Superior temporal gyrus (tissue), 1 donor: ENCODE results near the gene CDYL.
"Not testable (repeated sequence)": the region's sequence is repeated elsewhere in the genome, so short reads cannot be mapped to it uniquely, and the experiment has no call there.

Experiments used
- DNase-seq: peaks from one replicate; pipeline ENCODE4 v3.0.0-alpha.2; 2016; ENCODE audit errors: extremely low spot score

CDYL gene

DNA sequence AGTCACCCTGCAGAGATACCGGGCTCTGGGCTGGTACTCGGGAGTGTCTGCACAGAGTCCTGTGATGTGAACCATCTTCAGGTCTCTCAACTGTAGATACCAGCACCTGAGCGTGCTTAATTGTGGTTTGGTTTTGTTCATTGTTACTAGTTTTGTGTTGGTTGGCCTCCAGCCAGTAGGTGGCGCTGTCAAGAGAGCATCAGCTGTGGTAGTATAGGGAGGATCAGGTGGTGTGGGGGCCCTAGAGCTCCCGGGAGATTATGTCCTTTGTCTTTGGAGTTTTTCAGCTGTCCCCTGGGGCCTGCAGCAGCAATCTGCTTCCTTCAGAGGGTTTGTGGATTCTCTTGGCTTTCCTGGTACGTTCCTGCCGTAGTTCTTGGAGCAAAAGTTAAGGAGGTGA is 67.9 kb downstream of the CDYL start:
- no peak for DNase-seq

DNA sequence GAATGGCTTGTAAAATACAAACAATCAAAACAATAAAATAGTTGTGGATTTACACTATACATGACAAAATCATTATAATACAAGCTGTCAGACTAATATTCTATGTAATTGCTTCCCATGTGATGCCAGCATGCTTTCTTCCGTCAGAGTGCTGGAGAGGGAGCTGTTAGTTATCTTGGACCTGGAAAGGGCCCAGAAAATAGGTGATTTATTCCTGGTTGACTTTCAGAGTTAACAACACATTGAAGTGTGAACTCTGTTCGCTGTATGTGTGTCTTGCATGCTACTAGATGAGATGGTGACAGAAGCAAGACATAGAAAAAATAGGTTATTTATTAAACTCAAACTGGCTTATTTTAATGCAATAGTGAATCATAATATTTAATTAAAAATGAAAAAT is 70.2 kb downstream of the CDYL start:
- no peak for DNase-seq

DNA sequence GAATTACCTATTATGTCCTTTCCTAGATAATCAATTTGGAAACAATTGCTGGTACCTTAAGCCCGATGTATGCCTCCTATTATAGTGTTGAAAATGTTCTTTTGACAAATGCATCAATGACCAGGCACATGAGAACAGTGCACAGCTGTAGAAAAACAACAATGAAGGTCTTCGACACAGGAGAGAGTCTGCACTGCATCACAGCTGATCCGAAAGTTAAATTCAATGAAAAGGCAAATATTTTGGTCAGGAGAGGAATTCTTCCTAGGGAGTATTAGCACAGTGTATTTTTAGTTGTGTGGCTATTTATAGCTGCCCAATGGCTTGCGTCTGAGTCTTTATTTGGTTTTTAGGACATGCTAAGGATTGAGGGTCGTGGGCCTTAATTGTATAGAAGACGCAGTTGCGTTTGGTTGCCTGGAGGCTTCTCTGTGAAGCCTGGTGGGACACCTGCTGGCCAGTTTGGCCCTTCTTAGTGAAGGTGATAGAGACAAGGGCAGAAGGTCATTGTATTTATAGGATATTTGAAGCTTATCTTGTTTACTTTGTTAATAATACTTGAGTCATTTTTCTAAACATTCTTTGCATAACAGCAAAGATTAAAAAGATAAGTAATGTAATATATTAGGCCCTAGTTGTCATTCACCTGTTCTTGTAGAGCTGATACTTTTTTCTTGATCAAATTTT is 72.3 kb downstream of the CDYL start:
- no peak for DNase-seq

DNA sequence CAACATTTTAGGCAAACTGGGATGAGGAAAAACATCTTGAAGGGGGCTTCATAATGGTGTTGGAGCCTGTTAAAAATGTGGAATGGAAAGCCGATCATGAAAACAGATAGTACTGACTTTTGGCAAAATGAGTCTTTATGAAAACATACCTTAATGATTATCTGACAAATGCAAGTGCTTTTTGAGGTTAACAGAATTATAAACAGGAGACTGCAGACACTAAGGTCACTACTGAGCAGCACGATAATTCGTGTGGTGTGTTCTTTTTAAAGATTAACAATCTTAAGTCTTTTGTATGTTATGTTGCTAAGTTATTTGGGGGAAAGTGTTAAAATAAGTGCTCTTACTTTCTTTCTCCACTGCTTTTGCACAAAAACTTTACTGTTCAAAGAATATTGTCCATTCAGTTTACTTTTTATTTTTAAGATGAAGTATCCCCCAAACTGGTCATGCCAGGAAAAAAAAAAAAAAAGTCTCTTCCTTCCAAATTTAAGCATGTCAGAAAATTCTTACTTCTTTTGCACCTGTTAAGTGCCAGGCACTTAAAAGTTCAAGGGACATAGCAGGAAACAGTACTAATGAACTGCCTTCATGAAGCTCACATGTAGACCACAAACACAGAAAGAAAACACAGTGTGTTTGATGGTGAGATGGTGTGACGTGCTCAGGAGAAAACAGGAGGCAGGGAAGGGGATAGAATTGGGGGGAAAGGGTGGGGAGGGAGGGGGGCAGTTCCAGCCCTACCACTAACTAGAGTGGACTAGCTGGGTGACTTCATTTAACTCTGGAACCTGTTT is 73.2 kb downstream of the CDYL start:
- no peak for DNase-seq

DNA sequence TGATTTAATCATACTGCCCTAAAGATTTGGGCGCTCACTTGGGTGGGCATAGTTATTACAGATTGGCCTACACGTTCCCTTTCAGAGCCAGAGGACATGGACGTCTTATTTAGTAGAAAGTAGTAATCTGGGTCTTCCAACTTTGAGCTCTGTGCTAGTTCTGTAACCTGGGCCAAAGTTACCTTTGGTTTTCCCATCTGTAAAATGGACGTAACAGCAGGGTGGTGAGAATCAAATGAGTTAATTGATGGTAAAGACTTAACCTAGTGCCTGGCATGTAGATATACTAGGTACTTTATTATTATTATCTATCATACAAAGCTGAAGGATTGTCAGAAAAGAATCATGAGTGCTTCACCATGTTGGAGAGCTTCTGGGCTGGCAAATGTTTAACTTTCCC is 74.8 kb downstream of the CDYL start:
- no peak for DNase-seq

DNA sequence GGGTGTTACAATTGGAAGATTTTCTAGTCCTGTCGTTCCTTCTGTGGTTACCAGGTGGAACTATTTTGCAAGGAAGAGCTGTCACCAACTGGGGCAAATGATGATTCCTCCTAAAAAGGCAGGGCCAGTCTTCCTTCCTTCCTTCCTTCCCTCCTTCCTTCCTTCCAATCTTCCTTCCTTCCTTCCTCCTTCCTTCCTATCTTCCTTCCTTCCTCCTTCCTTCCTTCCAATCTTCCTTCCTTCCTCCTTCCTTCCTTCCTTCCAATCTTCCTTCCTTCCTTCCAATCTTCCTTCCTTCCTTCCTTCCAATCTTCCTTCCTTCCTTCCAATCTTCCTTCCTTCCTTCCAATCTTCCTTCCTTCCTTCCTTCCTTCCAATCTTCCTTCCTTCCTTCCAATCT is 76.0 kb downstream of the CDYL start:
- DNase-seq, result not testable (repeated sequence)

DNA sequence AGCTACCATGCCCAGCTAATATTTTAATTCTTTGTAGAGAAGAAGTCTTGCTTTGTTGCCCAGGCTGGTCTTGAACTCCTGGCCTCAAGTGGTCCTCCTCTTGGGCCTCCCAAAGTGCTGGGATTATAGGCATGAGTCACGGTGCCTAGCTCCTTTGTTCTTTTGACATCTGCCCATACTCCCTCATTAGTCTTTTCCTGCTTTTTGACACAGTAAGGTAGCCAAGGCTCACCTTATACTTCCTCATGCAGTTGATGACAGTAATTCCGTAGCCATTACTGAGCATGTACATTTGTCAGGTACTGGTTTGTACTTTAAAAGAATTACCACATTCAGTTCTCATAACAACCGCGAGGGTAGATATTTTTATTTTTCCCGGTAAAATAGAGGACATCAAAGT is 76.7 kb downstream of the CDYL start:
- no peak for DNase-seq

DNA sequence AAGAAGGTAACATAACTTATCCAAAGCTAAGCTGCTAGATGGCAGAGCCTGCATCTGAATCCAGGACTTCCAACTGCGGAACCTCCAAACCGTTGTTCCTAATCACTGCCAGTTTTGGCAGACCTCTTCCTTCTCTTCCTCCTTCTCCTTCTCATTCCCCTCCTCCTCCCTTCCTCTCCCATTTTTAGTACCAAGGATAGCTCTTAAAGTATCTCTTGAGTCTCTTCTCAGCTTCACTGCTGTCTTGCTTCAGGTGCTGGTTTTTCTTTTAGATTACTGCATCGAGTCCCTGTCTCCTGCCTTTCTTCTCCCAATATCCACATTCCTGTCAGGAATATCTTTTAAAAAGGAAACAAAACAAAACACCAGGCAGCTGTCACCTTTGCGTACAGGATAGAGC is 77.1 kb downstream of the CDYL start:
- no peak for DNase-seq

DNA sequence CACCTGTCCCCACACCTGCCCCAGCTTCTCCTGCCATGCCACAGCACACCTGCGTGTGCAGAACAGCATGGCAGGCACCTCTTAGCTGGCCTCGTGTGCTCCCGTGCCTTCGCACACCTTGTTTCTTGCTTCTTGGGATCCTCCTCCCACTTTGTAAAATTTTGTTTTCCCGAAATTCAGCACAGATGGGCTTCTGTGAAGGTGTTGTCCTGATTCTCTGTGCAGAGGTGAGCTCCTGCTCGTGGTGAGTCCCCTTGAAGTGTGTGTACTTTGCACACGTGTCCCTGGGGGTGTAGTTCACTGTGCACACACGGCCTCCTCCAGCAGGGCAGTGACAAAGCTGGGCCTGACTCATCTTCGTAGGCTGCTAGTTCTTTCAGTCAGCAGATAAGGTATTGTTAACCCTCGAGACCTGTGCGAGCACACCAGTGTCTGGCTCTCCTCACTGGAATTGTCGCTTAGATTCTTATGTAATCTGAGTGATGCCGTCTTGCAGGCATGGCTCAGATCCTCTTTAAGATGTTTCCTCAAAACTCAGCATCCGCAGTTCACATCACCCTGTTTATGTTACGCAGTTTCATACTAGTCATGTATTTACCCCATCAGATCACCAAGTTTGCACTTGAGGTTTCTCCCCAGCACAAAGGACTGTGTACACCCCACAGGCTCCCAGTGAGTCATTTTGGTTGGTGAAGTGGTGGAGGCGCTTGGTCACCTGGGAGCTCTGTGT is 77.7 kb downstream of the CDYL start:
- DNase-seq, result no peak

DNA sequence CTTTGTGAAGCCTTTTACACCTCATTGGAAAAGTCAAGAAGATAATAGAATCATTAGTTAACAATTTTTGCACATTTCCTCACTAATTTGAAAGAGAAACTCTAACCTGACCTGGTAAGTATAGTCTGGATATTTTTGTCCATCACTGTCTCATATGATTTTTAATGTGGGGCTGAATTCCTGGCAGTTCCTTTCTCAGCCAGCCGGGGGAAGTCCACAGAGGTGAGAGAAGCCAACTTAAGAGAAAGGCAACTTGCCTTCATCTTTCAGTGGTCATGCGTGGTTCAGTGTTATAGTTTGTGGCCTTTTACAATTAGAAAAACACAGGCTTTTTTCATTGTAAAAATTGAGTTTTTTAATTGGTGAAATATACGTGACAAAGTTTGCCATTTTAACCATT is 80.6 kb downstream of the CDYL start:
- no peak for DNase-seq

DNA sequence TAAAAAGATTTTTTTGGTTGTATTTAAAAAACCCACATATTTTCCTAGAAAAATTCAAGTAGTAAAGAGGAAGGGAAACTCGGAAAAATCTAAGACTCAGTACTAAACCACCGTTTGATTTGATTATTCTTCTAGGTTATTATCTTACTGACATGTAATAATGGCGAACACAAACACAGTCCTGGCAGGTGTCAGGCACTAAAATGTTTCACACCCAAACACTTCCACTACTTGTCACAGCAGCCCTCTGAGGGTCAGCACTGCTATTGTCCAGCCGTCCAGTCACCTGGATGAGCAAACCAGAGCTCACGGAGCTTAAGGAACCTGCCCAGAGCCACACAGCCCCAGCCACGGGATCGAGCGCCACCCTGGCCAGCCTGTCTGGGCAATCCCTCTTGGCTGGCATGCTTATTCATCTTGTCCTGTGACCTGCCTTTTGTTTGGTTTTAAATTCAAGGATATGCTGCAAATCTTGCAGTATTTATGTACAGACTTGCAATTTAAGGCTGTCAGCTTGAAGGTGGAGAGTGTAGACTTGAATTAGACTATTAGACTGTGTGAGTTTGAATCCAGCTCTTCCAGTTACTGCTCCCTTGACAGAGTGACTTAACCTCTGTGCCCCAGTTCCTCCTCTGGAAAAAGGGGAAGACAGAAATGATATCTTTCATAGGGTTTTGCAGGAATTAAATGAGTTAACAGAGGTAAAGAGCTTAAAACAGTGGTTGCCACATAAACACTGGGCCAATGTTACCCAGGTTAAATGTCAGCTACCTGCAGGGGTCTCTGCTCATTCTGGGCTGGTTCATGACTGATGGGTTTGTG is 82.2 kb downstream of the CDYL start:
- DNase-seq, result no peak

DNA sequence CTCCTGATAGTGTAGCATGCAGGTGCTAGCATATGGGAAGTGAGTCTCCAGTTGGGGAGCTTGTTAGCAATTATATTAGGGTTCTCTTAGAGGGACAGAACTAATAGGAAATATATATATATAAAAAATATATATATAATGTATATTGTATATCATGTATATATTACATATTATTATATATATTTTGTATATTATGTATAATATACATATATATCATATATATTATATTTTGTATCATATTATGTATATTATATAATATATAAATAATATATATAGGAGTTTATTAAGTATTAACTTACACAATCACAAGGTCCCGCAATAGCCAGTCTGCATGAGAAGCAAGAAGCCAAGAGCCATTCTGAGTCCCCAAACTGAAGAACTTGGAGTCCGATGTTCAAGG is 84.2 kb downstream of the CDYL start:
- no peak for DNase-seq

DNA sequence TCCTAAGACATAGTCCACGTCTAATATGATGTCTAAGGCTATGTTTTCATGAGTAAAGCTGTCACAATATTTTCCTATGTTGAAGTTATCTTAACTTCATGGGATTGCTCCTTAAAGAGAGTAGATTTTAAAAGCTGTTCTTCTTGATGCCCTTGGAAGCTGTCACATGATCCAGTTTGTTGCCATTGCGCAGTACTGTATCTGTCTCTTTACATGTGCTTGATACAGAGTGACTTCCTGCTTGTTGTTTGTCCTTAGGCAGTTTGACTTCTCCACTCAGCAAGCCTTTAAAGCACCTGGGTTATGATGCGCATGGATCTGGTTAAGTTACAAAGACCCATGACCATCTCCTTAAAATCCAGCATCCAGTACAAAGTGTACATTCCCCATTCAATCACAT is 85.4 kb downstream of the CDYL start:
- DNase-seq, result no peak

DNA sequence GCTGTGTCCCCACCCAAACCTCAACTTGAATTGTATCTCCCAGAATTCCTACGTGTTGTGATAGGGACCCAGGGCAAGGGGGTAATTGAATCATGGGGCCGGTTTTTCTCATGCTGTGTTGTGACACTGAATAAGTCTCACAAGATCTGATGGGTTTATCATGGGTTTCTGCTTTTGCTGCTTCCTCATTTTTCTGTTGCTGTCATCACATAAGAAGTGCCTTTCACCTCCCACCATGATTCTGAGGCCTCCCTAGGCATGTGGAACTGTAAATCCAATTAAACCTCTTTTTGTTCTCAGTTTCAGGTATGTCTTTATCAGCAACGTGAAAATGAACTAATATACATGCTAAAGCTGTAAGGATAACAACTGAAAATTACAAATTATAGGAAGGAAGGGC is 88.3 kb downstream of the CDYL start:
- no peak for DNase-seq

DNA sequence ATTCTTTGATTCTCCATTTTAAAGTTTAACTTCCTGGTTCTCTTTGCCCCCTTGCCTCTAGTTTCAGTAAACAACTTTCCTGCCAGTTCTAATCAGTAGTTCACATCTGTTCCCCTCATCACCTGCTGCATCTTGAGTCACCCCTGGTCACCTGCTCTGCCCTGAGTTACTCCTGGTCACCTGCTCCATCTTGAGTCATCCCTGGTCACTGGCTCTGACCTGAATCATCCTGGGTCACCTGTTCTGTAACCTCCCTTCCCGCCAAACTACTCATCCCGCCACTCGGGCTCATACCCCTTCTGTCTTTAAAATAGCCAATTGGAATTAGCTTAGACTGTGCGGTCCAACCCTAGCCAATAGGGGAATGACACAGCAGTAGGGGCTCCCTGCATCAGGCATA is 88.8 kb downstream of the CDYL start:
- not testable (repeated sequence) for DNase-seq

DNA sequence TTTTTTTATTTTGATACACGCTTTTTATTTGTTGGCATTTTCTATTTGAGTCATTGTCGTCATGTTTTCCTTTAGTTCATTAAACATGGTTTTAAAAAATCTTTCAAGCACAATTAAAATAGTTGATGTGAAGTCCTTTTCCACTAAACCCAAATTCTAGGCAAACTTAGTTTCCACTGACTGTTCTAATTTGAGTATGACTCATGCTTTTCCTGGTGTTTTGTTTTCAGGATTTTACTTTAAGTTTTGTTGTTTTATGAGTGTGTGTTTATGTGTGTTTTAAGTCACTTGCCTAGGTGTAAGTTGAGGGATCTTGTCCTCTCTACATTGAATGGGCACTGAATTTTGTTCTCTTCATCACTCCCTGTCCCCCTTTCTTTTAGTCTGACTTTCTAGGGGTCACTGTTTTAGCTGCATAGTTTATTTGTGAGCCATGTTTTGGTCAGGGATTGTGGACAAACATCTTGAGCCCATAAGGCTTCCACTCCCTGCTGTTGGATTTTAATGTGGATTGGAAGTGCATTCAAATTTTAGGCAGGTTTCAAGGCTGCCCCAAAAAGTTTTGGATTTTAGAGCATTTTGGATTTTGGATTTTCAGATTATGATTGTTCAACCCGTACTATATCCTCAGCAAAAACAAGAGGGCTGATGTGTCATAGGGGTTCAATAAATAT is 94.8 kb downstream of the CDYL start:
- no peak for DNase-seq

DNA sequence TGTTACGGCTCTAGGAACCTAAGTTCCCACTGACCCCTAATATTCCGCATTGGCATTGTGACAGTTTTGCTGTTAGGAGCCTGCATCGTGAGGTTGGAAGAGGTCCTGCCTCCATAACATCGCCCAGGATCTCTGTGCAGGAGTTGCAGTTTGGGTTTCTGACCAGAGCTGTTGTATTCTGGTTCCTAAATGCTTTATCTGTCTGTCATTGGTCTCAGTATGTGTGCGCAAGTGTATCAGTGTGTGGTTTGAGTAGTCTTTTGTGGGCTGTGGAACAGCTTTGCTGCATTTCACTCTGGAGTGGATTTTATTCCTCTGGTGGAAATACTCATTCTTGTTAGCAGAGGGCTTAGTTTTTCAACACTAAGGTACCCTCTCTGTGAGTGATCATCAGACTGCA is 95.6 kb downstream of the CDYL start:
- no peak for DNase-seq

DNA sequence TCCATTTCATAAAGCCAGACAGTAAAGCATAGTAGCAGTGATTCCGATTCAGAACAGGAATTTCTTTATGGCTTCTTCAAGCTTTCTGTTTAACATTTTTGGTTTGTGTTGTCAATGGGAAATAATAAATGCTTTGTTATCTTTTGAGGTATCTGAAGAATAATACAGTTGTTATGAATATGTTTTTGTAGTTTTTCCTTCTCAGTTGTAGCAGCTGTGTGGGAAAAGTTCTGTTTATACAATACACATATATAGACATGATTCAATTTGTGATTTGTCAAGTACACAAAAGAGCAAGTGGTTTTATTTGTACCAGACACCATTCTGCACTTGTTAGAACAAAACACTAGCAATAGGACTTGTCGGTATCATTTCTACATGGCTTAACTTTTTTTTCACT is 96.6 kb downstream of the CDYL start:
- DNase-seq, result no peak

DNA sequence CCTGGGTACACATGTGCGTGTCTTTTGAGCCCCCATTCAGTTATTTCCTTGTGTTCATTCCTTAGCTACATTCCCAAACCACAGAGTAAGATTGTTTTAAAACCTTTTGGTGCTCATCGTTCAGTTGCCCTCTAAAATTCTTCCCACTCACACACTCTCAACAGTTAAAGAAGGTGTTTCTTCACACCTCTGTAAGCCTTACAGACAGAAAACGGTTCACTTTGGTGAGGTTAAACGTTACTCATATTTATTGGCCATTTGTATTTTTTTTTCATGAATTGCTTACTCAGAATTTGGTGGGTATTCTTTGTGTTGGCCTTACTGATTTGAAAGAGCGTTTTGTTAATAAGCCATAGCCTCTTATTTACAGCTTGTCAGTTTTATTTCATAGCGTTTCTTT is 97.7 kb downstream of the CDYL start:
- no peak for DNase-seq

DNA sequence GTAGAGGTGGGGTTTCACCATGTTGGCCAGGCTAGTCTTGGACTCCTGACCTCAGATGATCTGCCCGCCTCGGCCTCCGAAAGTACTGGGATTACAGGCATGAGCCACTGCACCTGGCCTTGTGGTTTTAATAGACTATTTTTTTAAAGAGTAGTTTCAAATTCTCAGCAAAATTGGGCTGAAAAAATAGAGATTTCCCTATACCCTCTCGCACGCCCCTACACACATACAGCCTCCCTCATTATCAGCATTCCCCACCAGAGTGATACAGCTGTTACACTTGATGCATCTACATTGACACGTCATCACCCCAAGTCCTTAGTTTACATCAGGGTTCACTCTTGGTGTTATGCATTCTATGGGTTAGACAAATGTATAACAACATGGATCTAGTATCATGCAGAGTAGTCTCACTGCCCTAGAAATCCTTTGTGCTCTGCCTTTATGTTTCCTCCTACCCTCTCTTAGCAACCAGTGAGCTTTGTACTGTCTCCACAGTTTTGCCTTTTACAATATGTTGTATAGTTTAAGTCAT is 103.6 kb downstream of the CDYL start:
- no peak for DNase-seq

DNA sequence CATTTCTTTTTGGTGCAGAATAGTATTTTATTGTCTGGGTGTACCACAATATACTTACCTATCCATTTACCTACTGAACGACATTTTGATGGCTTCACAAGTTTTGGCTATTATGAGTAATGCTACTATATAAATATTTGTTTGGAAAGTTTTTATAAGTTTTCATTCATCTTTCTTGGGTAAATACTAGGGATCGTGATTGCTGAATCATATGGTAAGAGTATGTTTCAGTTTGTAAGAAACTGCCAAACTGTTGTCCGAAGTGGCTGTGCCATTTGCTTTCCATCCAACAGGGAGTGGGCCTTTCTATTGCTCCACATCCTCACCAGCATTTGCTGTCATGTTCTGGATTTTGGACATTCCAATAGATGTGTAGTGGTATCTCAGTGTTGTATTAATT is 104.2 kb downstream of the CDYL start:
- no peak for DNase-seq
